Pancreas (tissue), 10 donors: ENCODE results near the gene TELO2. TPM values are rescaled to one million over a fixed set of nuclear protein-coding genes. Genes with fewer than 3 reads are reported as not detected.

ENCODE experiments used
- ATAC-seq, 4 donors: fragments of 200-7000 bp; cut with Tn5 transposase; one replicate each; pipeline versions ENCODE4 v1.8.0 to v1.9.1; 2020; ENCODE audit warnings: mild to moderate bottlenecking in 4 of 4, moderate library complexity in 4 of 4
- DNase-seq, 6 donors: peaks; one replicate each; pipeline ENCODE4 v3.0.0-alpha.2; 2020
- FAIRE-seq: peaks from 2 replicates; lab custom pipeline; 2012; peaks lifted over from hg19 to GRCh38; lab: Jason Lieb, UNC
- H3K27ac ChIP-seq, 4 donors: fragments of 200-600 bp; sonication (generic); 1 replicate in 3 of 4; 2 replicates in 1 of 4; pipeline versions ENCODE4 v1.5.0 to v1.8.0; 2020
- H3K27me3 ChIP-seq, 4 donors: fragments of 200-600 bp; one replicate each; pipeline ENCODE4 v1.8.0; 2021
- H3K36me3 ChIP-seq, 3 donors: fragments of 200-600 bp; sonication (generic) in 1 of 3; one replicate each; pipeline versions ENCODE4 v1.5.0 to v1.8.0; 2020 to 2021
- H3K4me1 ChIP-seq, 3 donors: fragments of 200-600 bp; one replicate each; pipeline ENCODE4 v1.8.0; 2021
- H3K4me3 ChIP-seq, 4 donors: fragments of 200-600 bp; sonication (generic) in 2 of 4; one replicate each; pipeline versions ENCODE4 v1.5.0 to v1.8.0; 2020 to 2021
- H3K9me3 ChIP-seq, 4 donors: fragments of 200-600 bp; one replicate each; pipeline ENCODE4 v1.8.0; 2021
- CTCF ChIP-seq, 4 donors: fragments of 200-600 bp; sonication (generic) in 3 of 4; IDR thresholded peaks; one replicate each; pipeline versions ENCODE4 v1.5.0 to v1.8.0; 2021; ENCODE audit warnings: antibody characterized with exemption in 4 of 4
- WGBS, 2 donors: extraction: QIAGEN DNeasy Blood & Tissue Kit; methylation state at CpG; one replicate each; pipeline ENCODE4 v1.1.7; 2013; 5-methylcytosine and 5-hydroxymethylcytosine counted together
- intact Hi-C, 3 donors: fragments of 100-400 bp; cut with DNase I; formaldehyde crosslinking; loops; one replicate each; pipeline versions ENCODE4 v1.11.1 to v1.14.2; 2022
- polyA plus RNA-seq, 2 donors: library from polyadenylated mRNA; stranded (reverse); fragments of 200-250 nt; gene quantifications; one replicate each; pipeline ENCODE4 v1.2.3, GENCODE V29; 2013
- total RNA-seq, 6 donors: library from RNA; stranded (reverse); fragmentation: NEBNext Ultra II Directional in 4 of 6; extraction: Animal tissue kit (Norgen Biotek cat#: 25700) in 4 of 6; gene quantifications; one replicate each; pipeline versions ENCODE4 v1.2.1 to v1.2.4, GENCODE V29; 2021 to 2023
- donor health status: healthy with polysubstance abuse.
- donor health status: DM: no; HTN: no; CAD: no; lungs with moderate emphysema.
- donor health status: DM: no; HTN: no; CAD: no.
- donor health status: control.
- donor health status: control.
- donor health status: Bipolar disorder and iron deficiency.
- donor health status: DM: yes; HTN: yes; CAD: no.
- donor health status: DM: no; HTN: no; CAD: no.
- donor health status: DM: no; HTN: no; CAD: no.
- donor health status: DM: yes; HTN: yes; CAD: no.

Gene TELO2
- total and polyA plus RNA-seq, 8 donors: 11.7 to 98.7 (median 19.6) TPM

GRCh38 chr16:1542533-1542932 lies 49.4 kb downstream of the TELO2 start:
- no peak overlapping the region for H3K4me3 ChIP-seq
- TF ChIP-seq CTCF (IDR thresholded peaks at IDR 0.05): no peak
- DNase-seq (no peak), ATAC-seq (no peak), FAIRE-seq (no peak)
- no peak overlapping the region for H3K27ac ChIP-seq
- intact Hi-C loops: no loop called here
- H3K9me3 ChIP-seq: no peaks in the 10 kb centered on the region
- no peaks in the 10 kb centered on the region for H3K36me3 ChIP-seq
- H3K27me3 ChIP-seq: no peaks in the 10 kb centered on the region
- WGBS, 2 donors: 89 to 90% methylated on average over 18 of the region's 18 CpGs
- H3K4me1 ChIP-seq: no peaks in the 10 kb centered on the region

GRCh38 chr16:1543085-1543896 lies 50.1 kb downstream of the TELO2 start:
- WGBS, 2 donors: 72 to 73% methylated on average over 30 of the region's 30 CpGs
- no peaks in the 10 kb centered on the region for H3K9me3 ChIP-seq

DNA sequence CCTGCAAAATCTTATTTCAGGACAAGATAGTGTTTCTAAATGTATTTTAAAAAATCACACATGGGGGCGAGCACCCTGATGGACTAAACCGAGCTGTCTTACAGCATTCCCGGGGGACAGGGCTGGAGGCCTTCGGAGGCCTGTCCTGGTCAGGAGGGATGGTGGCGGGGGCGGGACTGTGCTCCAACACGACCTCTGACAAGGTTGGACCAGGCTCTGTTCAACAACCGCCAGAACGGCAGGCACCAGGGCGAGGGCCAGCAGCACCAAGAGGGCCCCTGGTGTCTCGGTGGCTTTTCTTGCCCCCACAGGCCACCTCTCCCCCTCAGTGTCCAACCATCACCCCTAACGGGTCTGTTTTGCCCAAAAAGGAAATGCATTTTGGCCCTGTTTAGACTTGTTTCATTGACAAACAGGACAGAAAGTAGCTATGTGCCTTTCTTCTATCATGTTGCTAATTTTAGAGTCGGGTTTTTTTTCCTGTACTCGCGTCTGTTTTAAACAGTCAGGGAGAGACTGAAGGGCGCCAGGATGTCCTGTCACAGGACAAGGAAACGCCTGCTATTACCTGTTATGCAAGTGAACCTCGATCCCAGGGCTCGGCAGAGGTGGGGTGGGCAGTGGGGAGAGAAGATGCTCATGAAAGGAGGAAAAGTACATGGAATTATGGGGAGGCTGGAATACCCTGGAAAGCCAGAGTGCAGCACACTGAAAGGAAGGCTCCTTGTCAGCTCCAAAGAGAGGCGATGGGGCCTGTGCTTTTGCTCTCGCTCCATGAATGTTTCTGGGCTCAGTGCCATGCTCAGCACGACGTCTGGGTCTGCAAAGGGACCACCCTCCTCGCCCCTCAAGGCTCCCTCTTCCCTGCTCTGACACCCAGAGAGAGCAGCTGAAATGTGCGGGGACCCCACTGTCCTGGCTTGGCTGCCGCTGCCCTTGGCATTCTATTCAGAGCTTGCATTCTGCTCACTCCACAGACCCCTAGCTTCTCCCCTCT lies 52.2 kb downstream of the TELO2 start:
- no peak for TF ChIP-seq CTCF (IDR thresholded peaks at IDR 0.05)
- ATAC-seq: no peak
- Histone ChIP-seq H3K4me1 (no peaks in the 10 kb centered on the region), H3K36me3 (no peaks in the 10 kb centered on the region), H3K9me3 (no peaks in the 10 kb centered on the region), H3K27me3 (no peaks in the 10 kb centered on the region), H3K4me3 (no peak overlapping the region), H3K27ac (peak overlapping the region in 1 of 4 donors; percentile 8)
- WGBS, 2 donors: 79 to 81% methylated on average over 26 of the region's 26 CpGs
- DNase-seq: peak in 1 of 6 donors; percentile 32
- no peak for FAIRE-seq
- intact Hi-C loops: no loop called here

More at GRCh38 chr16:1543085-1543896, 50.1 kb downstream of the TELO2 start:
- Histone ChIP-seq H3K27ac (peak overlapping the region in 2 of 4 donors; percentile 20 to 27), H3K4me3 (no peak overlapping the region), H3K27me3 (no peaks in the 10 kb centered on the region), H3K36me3 (no peaks in the 10 kb centered on the region), H3K4me1 (no peaks in the 10 kb centered on the region)
- FAIRE-seq (no peak), ATAC-seq (peak in 3 of 4 donors; percentile 44 to 73 (median 60)), DNase-seq (peak in 2 of 6 donors; percentile 10 to 30)
- TF ChIP-seq CTCF (IDR thresholded peaks at IDR 0.05): no peak
- intact Hi-C loops: no loop called here

- WGBS, 2 donors: 88 to 91% methylated on average over 16 of the region's 16 CpGs
- Histone ChIP-seq H3K27me3 (no peaks in the 10 kb centered on the region), H3K36me3 (no peaks in the 10 kb centered on the region), H3K4me3 (no peak overlapping the region), H3K4me1 (no peaks in the 10 kb centered on the region), H3K27ac (no peak overlapping the region), H3K9me3 (no peaks in the 10 kb centered on the region)
- TF ChIP-seq CTCF (IDR thresholded peaks at IDR 0.05): no peak
- intact Hi-C loops: no loop called here
- ATAC-seq (no peak), FAIRE-seq (no peak), DNase-seq (no peak)
These were observed 53.3 kb downstream of the TELO2 start for GRCh38 chr16:1546430-1546829.
